MM.1S (cell line): ENCODE measurements around the gene GGNBP2.

Source experiments
- DNase-seq: peaks from one replicate; pipeline ENCODE4 v3.0.0-alpha.2; 2015
- H2AFZ ChIP-seq: fragments of 300-600 bp; sonication (generic); 2 replicates; pipeline ENCODE4 v1.6.0; 2016; ENCODE audit warnings: antibody characterized with exemption, low read length
- H3F3A ChIP-seq: fragments of 300-600 bp; sonication (generic); 2 replicates; pipeline ENCODE4 v1.6.1; 2016; ENCODE audit warnings: mild to moderate bottlenecking, antibody characterized with exemption, low read length, moderate library complexity, mixed read lengths; ENCODE audit not compliant: insufficient read depth
- H3K27ac ChIP-seq: fragments of 300-600 bp; sonication (generic); 2 replicates; pipeline ENCODE4 v1.5.1; 2016; ENCODE audit warnings: mild to moderate bottlenecking, low read length
- H3K27me3 ChIP-seq: fragments of 300-600 bp; sonication (generic); replicated peaks from 2 replicates; pipeline ENCODE4 v1.6.0; 2016; ENCODE audit warnings: low read length; ENCODE audit not compliant: insufficient read depth
- H3K36me3 ChIP-seq: fragments of 300-600 bp; sonication (generic); replicated peaks from 2 replicates; pipeline ENCODE4 v1.6.1; 2016; ENCODE audit warnings: mild to moderate bottlenecking, low read length, mixed read lengths; ENCODE audit not compliant: insufficient read depth
- H3K4me1 ChIP-seq: fragments of 300-600 bp; sonication (generic); 2 replicates; pipeline ENCODE4 v1.6.1; 2016; ENCODE audit warnings: low read length, mixed read lengths
- H3K4me2 ChIP-seq: fragments of 300-600 bp; sonication (generic); 2 replicates; pipeline ENCODE4 v1.6.0; 2016; ENCODE audit warnings: low read depth, low read length
- H3K4me3 ChIP-seq: fragments of 300-600 bp; sonication (generic); 2 replicates; pipeline ENCODE4 v1.5.1; 2016; ENCODE audit warnings: low read length, mixed read lengths
- H3K79me2 ChIP-seq: fragments of 300-600 bp; sonication (generic); 2 replicates; pipeline ENCODE4 v1.6.1; 2016; ENCODE audit warnings: mixed run types, low read length, mixed read lengths
- H3K9ac ChIP-seq: fragments of 300-600 bp; sonication (generic); 2 replicates; pipeline ENCODE4 v1.6.1; 2016; ENCODE audit warnings: low read length, mixed read lengths
- H3K9me2 ChIP-seq: fragments of 300-600 bp; sonication (generic); replicated peaks from 2 replicates; pipeline ENCODE4 v1.6.1; 2016; ENCODE audit warnings: mild to moderate bottlenecking, low read length, mixed read lengths; ENCODE audit not compliant: insufficient read depth
- H3K9me3 ChIP-seq: fragments of 300-600 bp; sonication (generic); replicated peaks from 2 replicates; pipeline ENCODE4 v1.6.1; 2016; ENCODE audit warnings: mild to moderate bottlenecking, low read length, mixed read lengths; ENCODE audit not compliant: insufficient read depth
- H4K20me1 ChIP-seq: fragments of 300-600 bp; sonication (generic); 2 replicates; pipeline ENCODE4 v1.6.1; 2016; ENCODE audit warnings: mild to moderate bottlenecking, low read length, moderate library complexity, mixed read lengths; ENCODE audit not compliant: insufficient read depth
- EZH2 ChIP-seq: fragments of 300-600 bp; sonication (generic); optimal IDR thresholded peaks from 2 replicates; pipeline ENCODE3; 2017; ENCODE audit warnings: low read depth, mild to moderate bottlenecking, antibody characterized with exemption, low read length, mixed read lengths
- EZH2phosphoT487 ChIP-seq: fragments of 300-600 bp; sonication (generic); IDR thresholded peaks from 2 replicates; pipeline ENCODE4 v1.6.1; 2018; ENCODE audit warnings: antibody characterized with exemption, low read length
- TF ChIP-seq, protein P1 (sequence below): fragments of 300-600 bp; sonication (generic); IDR thresholded peaks from 2 replicates; pipeline ENCODE4 v1.5.1; 2016; ENCODE audit warnings: antibody characterized with exemption, low read length, mixed read lengths

GGNBP2 gene

DNA sequence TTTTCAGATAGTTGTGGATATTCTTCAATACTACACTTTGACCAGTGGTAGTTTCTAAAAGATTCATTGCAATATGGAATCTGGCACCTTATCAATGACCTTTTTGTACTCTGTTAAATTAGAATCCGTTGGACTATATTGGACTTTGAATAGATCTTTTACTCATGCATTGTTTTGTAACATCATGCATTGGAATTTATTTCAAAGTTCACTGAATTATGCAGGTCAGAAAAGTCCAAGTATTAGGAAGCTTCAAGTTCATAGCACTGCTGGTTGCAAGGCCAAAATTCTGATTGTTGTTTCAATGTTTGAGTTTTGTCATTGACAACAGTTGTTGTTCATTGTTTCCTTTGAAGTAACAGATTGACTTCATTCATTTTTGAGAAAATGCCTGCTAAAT is 39.1 kb downstream of the GGNBP2 start:
- no peaks in the 10 kb centered on the region for H4K20me1 ChIP-seq
- H3K36me3 ChIP-seq, result peaks cover 16% of the 10 kb centered on the region
- DNase-seq, result no peak
- no peak overlapping the region for H3K9ac ChIP-seq
- no peaks in the 10 kb centered on the region for H3K4me1 ChIP-seq
- H3K9me3 ChIP-seq, result no peaks in the 10 kb centered on the region
- H2AFZ ChIP-seq, result no peak overlapping the region
- H3K27me3 ChIP-seq, result no peaks in the 10 kb centered on the region
- H3K79me2 ChIP-seq, result peaks cover 14% of the 10 kb centered on the region
- TF ChIP-seq, protein P1, sequence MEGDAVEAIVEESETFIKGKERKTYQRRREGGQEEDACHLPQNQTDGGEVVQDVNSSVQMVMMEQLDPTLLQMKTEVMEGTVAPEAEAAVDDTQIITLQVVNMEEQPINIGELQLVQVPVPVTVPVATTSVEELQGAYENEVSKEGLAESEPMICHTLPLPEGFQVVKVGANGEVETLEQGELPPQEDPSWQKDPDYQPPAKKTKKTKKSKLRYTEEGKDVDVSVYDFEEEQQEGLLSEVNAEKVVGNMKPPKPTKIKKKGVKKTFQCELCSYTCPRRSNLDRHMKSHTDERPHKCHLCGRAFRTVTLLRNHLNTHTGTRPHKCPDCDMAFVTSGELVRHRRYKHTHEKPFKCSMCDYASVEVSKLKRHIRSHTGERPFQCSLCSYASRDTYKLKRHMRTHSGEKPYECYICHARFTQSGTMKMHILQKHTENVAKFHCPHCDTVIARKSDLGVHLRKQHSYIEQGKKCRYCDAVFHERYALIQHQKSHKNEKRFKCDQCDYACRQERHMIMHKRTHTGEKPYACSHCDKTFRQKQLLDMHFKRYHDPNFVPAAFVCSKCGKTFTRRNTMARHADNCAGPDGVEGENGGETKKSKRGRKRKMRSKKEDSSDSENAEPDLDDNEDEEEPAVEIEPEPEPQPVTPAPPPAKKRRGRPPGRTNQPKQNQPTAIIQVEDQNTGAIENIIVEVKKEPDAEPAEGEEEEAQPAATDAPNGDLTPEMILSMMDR, result no peak
- TF ChIP-seq EZH2 (no peak), EZH2phosphoT487 (no peak)
- no peak overlapping the region for H3K27ac ChIP-seq
- H3K4me3 ChIP-seq, result no peak overlapping the region
- H3K4me2 ChIP-seq, result no peak overlapping the region
- H3K9me2 ChIP-seq, result no peaks in the 10 kb centered on the region
- peaks cover 4% of the 10 kb centered on the region; the same call in 1 of the 2 replicates for H3F3A ChIP-seq

DNA sequence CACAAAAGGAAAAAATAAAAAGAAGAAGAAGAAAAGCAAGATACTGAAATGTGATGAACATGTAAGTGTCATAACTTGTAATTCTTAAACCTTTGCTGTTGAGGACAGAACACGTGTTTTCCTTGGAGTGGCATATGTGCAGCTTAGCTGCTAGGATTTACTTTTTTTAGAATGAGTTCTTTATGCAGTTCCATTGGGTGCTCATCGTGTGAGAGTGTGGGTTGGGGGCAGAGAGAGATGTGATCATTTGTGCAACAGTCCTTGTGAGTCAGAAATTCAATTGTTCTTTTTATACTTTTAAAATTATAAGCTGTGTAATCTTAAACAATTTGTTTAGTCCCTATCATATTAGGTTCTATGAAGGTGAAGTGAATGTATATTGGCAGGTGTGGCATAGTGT is 41.4 kb downstream of the GGNBP2 start:
- no peak overlapping the region for H3K9ac ChIP-seq
- H3K4me3 ChIP-seq, result no peak overlapping the region
- H3K27ac ChIP-seq, result no peak overlapping the region
- no peaks in the 10 kb centered on the region for H4K20me1 ChIP-seq
- H3K9me2 ChIP-seq, result no peaks in the 10 kb centered on the region
- peaks cover 2% of the 10 kb centered on the region; the same call in 1 of the 2 replicates for H3K4me1 ChIP-seq
- H3K36me3 ChIP-seq, result peaks cover 15% of the 10 kb centered on the region
- H3K4me2 ChIP-seq, result no peak overlapping the region
- peaks cover 25% of the 10 kb centered on the region for H3F3A ChIP-seq
- peaks cover 7% of the 10 kb centered on the region; the same call in 1 of the 2 replicates for H3K79me2 ChIP-seq
- no peak for DNase-seq
- no peaks in the 10 kb centered on the region for H3K9me3 ChIP-seq
- TF ChIP-seq EZH2phosphoT487, result no peak
- TF ChIP-seq, protein P1, result no peak
- TF ChIP-seq EZH2, result no peak
- H3K27me3 ChIP-seq, result no peaks in the 10 kb centered on the region
- no peak overlapping the region for H2AFZ ChIP-seq

DNA sequence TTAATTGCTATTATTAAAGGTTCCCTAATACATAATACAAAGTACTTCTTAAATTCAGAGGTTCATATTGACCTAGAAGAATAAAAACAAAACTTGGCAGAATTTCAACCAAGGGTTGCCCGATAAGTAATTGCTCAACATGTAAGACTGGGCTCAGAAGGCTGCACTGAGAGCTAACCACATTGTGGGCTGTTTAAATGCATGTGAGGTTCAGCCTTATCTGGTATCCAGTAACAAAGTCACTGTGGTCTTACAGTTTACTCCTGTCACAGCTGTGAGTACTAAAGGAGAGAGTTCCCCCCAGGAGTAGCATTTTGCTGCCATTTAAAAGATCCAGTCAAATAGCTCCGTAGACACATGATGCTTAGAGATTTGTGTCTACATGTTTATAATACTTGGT is 45.4 kb downstream of the GGNBP2 start:
- Histone ChIP-seq H4K20me1 (no peaks in the 10 kb centered on the region), H3K4me3 (no peak overlapping the region), H3F3A (peaks cover 26% of the 10 kb centered on the region), H2AFZ (no peak overlapping the region), H3K9me3 (no peaks in the 10 kb centered on the region), H3K79me2 (peaks cover 8% of the 10 kb centered on the region), H3K9ac (no peak overlapping the region), H3K4me1 (peaks cover 5% of the 10 kb centered on the region; the same call in 1 of the 2 replicates), H3K9me2 (no peaks in the 10 kb centered on the region), H3K4me2 (no peak overlapping the region), H3K36me3 (peaks cover 15% of the 10 kb centered on the region), H3K27me3 (no peaks in the 10 kb centered on the region), H3K27ac (no peak overlapping the region)
- DNase-seq, result no peak
- TF ChIP-seq EZH2, result no peak
- TF ChIP-seq EZH2phosphoT487, result no peak
- TF ChIP-seq, protein P1, result no peak
